ENCODE results near the gene LRP1.

GRCh38 chr12:57092876-57093414, 35.3 kb upstream of the LRP1 start:
- TF ChIP-seq CTCF (IDR thresholded peaks at IDR 0.05) (no peak), ZFX (IDR thresholded peaks at IDR 0.05; ENCODE audit: borderline replicate concordance) (no peak)

Measured in 22Rv1 (cell line).